HG02981 (cell line): ENCODE data around the gene TUBB4B.

Source experiments
- ATAC-seq: cut with Tn5 transposase; IDR thresholded peaks from one replicate; pipeline ENCODE4 v1.9.1; 2021; ENCODE audit warnings: mild to moderate bottlenecking, moderate library complexity; ENCODE audit not compliant: unreplicated experiment

The TUBB4B gene

GRCh38 chr9:137281345-137282116, 40.4 kb downstream of the TUBB4B start:
- no peak for ATAC-seq

GRCh38 chr9:137286975-137287383, 45.9 kb downstream of the TUBB4B start:
- ATAC-seq = no peak

- ATAC-seq = no peak
These were observed 52.0 kb downstream of the TUBB4B start for GRCh38 chr9:137293094-137293481.
